Measurements from ENCODE around the gene TPSG1.

Gene TPSG1

GRCh38 chr16:1172651-1173050 is 52.4 kb downstream of the TPSG1 start:
- Histone ChIP-seq H3K9me2 (replicated peaks; ENCODE audit: insufficient read depth, low read length) (no peaks in the 10 kb centered on the region), H3K9ac (ENCODE audit: low read length) (no peak overlapping the region), H3K79me2 (ENCODE audit: insufficient read depth, low read length) (no peaks in the 10 kb centered on the region), H3K27me3 (ENCODE audit: low read length) (no peaks in the 10 kb centered on the region), H3K4me3 (ENCODE audit: insufficient read depth, low read length, poor library complexity, severe bottlenecking) (no peak overlapping the region), H4K20me1 (ENCODE audit: low read depth, low read length) (no peaks in the 10 kb centered on the region), H2AFZ (ENCODE audit: low read depth, low read length, severe bottlenecking) (no peak overlapping the region), H3K9me3 (ENCODE audit: insufficient read depth, low read length) (no peaks in the 10 kb centered on the region), H3K27ac (ENCODE audit: low read depth, low read length) (no peak overlapping the region), H3K4me2 (ENCODE audit: low read depth, low read length, poor library complexity, severe bottlenecking) (no peak overlapping the region), H3K36me3 (ENCODE audit: low read length) (no peaks in the 10 kb centered on the region), H3F3A (ENCODE audit: insufficient read depth) (no peaks in the 10 kb centered on the region)
- no peak for TF ChIP-seq CTCF (IDR thresholded peaks at IDR 0.05; ENCODE audit: insufficient read depth, low read length, poor library complexity, severe bottlenecking)

- Histone ChIP-seq H3K27me3 (ENCODE audit: low read length) (no peaks in the 10 kb centered on the region), H3K9ac (ENCODE audit: low read length) (no peak overlapping the region), H3F3A (ENCODE audit: insufficient read depth) (no peaks in the 10 kb centered on the region), H3K9me2 (replicated peaks; ENCODE audit: insufficient read depth, low read length) (no peaks in the 10 kb centered on the region), H4K20me1 (ENCODE audit: low read depth, low read length) (no peaks in the 10 kb centered on the region), H2AFZ (ENCODE audit: low read depth, low read length, severe bottlenecking) (no peak overlapping the region), H3K27ac (ENCODE audit: low read depth, low read length) (no peak overlapping the region), H3K4me3 (ENCODE audit: insufficient read depth, low read length, poor library complexity, severe bottlenecking) (no peak overlapping the region), H3K36me3 (ENCODE audit: low read length) (no peaks in the 10 kb centered on the region), H3K4me2 (ENCODE audit: low read depth, low read length, poor library complexity, severe bottlenecking) (no peak overlapping the region), H3K9me3 (ENCODE audit: insufficient read depth, low read length) (no peaks in the 10 kb centered on the region), H3K79me2 (ENCODE audit: insufficient read depth, low read length) (no peaks in the 10 kb centered on the region)
- no peak for TF ChIP-seq CTCF (IDR thresholded peaks at IDR 0.05; ENCODE audit: insufficient read depth, low read length, poor library complexity, severe bottlenecking)
- TF ChIP-seq EZH2phosphoT487 (conservative IDR thresholded peaks at IDR 0.05; ENCODE audit: low read length) = no peak
These were observed 53.1 kb downstream of the TPSG1 start for GRCh38 chr16:1171854-1172428.

Data from SU-DHL-6 (cell line).